Activated naive CD4-positive, alpha-beta T cell treated with anti-CD3 and anti-CD28 coated beads, Interleukin-2, amount 50 U/mL, for 16 hours (primary cell): ENCODE data around the gene PON1.

Source experiments
- DNase-seq: peaks from one replicate; pipeline ENCODE4 v3.0.0-alpha.2; 2020

Gene PON1

DNA sequence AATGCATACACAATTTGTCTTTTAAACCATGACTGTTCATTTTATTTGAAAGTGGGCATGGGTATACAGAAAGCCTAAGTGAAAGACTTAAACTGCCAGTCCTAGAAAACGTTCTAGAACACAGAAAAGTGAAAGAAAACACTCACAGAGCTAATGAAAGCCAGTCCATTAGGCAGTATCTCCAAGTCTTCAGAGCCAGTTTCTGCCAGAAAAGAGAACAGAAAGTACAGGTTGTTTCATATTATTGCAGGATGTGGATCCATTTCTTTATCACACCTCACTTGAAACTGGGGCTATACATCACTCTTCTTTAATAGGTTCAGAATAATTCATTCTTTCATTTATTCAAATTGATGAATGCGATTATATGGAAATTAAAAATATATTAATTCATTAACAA lies 7.7 kb downstream of the PON1 start:
- no peak for DNase-seq

DNA sequence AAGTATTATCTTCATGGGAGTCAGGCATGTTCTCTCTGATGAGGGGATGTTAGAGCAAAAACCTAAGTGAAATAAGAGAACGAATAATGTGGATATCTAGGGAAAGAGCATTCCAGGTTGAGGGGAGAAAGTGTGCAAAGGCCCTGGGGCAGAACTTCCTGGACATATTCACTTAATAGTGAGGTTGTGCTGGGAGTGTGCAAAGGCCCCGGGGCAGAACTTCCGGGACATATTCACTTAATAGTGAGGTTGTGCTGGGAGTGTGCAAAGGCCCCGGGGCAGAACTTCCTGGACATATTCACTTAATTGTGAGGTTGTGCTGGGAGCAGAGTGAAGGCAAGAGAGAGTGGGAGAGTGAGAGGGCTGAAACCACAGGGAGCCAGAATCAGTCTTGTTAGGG lies 11.8 kb downstream of the PON1 start:
- DNase-seq, result no peak

DNA sequence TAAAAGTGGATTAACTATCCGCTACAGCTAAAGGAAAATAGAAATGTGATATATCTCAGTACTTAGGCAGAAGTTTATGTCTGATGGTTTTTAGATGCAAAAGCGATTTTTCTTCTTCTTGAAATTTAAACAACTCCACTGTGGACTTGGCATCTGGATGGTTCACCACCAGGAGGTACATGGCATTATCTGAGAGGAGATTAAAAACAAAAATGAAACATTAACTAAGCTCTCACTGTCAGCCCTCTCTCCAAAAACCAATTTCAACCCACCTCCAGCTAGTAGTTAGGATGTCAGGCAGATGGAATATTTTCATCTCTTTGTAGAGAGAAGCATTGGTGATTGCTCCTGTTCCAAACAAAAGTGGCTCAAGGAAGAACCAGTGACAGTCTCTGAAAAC lies 12.9 kb downstream of the PON1 start:
- no peak for DNase-seq

DNA sequence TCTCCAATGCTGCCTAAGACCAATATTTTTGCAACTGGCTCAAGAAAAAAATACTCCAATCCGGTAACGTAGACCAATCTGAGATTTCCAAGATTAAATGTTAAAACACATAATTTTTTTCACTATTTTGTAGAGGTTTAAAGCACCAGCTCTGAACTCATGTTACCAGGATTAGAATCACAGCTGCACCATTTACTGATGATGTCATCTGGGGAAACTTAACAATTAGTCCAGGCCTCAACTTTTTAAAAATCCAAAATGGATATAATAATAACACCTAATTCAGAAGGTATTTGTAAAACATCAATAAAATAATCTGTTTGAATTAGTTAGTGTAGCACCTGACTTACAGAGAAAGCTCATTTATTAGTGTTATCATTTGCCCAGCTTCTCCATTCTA lies 14.4 kb downstream of the PON1 start:
- DNase-seq, result no peak

DNA sequence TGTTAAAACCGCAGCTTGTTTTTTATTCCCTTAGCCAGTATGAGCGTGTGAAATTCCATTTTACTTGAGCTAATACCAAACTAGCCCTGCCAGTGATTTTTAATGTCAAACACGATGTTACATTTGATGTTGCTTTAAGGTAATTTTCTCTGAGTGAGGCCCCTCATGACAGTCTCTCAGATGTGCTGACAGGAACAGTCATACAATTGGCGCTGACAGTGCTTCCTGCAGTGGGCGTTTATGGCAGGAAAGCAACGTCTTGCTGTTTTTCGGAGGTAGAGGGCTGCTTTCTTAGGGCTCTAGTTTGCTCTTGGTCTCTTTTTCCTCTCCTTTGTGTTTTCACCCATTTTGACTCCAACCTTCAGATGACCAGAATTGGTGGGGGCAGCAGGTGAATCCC lies 19.3 kb downstream of the PON1 start:
- no peak for DNase-seq

DNA sequence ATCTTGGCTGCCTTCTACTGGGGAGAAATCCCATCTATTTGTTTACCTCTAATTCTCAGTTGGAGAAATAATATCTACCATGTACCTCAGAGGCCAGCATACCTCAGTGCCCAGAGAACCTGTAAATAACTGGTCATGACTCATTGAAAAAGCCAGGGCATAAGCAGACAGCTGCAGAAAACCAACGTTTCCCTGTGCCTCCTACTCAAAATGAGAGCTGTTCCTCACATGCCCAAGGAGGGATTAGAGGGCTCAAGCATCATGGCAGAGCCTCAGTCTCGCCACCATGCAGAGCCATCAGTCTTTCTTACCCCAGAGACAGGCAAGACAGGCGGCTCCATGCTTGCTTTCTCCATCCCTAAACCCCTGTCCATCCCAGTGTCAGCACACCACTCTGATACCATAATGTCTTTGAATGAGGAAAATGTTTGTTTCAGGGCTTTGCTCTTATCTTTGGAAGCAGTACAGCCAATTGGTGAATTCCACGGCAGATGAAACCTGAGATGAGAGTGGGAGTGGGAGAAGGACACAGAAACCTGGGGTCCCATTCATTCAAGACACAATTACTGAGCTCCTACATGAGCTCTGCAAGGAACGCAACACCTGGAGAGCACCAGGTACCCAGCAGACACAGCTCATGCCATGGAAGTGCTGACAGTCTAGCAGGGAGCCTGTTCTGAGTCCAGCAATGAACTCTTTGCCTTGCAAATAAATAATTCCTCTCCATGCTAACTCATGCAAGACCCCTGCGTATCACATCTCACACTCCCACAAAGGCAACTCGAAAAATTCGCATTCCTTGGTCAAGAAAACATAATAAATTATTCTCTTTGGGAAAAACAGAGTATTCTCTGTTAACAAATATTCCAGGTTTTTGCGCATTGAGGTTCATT lies 21.1 kb downstream of the PON1 start:
- DNase-seq, result no peak

DNA sequence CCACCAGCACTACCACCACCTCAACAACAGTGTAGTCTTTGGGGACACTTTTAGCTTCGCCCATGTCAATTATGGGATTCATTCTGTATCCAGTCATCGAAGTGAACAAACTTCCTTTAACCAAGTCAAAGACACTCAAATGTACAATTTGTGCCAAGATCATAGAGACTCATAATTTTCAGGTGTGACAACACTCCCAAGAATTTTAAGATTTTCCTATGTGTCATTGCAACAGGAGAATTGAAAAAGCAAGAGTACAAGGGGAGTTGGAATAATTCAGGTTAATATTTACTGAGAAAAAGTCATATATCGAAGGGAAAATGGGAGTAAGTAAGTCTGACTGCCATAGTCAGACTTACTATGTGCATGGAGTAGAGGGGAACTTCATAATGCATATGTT lies 26.2 kb downstream of the PON1 start:
- DNase-seq, result no peak

DNA sequence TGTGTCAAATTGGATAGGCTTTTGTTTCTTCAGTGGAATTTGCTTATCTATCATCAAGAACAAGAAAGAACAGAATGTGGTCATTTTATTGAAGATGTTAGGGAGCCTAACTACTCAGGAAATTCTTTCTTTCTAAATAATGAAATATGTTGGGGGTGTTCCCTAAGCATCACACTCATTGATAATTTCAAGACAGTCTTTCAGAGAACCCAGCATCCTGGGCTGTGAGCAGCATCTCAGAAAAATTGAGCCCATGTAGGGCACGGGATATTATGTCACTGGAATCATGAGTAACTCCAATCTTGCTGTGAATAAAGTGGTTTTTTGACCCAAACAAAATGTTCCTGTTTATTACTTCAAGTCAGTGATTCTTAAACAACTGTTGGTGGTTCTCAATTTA lies 27.3 kb downstream of the PON1 start:
- no peak for DNase-seq

DNA sequence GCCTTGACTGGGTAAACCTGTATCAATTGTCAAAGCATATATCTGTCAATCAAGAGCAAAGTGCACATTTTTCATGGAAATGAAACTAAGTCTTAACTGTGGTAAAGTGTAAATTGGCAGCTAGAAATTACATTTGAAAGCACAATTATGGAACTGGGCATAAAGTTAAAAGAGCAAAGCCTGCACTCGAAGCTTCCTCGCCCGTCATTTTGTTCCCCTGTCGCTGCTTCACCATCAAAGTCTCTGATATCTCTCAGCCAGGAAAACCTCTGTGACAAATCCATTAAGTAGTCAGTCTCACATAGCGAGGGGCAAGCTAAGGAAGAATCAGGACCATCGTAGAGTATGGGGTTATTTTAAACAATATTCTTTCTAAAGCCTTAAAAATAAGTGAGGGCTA lies 27.9 kb downstream of the PON1 start:
- DNase-seq, result no peak

DNA sequence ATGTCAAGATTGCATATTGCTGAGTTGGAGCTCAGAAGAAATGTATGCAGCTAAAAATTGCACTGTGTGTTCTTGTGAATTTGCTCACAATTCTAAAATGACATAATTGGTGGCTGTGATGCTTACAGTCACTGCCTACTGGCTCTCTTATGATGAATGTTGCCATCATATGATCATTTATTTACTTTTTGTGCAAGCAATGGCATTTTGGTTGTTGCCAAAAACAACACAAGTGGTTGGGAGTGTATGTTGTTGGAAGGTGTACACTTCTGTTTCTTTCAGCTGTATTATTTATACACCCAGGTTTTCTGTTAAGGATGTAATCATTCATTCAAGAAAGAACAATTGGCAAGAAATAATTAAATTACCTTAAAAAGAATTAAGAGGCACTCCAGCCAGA lies 28.9 kb downstream of the PON1 start:
- no peak for DNase-seq

DNA sequence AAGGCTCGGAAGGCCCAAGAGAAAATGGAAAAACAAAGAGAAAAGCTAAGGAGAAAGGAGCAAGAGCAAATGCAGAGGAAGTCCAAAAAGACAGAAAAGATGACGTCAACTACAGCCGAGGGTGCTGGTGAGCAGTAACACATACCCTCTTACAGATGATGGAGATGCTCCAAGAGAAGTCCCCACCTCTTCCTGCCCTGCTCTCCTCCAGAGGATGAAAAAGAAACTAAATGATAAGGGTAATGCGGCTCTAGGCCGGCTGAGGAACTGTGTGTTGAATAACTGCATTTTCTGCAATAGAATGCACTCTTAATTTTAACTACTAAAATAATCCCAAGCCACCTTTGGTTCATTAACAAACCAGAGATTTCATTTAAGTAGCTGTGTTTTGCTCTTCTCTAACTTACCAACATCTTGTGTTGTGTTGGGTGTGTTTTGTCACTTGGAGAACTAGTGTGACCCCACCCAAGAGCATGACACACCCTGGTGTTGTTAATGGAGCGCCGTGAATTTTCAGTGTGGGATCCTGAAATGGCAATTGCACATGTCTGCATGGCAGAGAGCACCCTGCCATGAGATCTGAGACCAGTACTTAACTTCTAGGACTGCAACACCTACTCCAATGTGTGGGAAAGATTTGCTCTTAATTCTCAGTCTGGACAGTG lies 34.0 kb downstream of the PON1 start:
- no peak for DNase-seq

DNA sequence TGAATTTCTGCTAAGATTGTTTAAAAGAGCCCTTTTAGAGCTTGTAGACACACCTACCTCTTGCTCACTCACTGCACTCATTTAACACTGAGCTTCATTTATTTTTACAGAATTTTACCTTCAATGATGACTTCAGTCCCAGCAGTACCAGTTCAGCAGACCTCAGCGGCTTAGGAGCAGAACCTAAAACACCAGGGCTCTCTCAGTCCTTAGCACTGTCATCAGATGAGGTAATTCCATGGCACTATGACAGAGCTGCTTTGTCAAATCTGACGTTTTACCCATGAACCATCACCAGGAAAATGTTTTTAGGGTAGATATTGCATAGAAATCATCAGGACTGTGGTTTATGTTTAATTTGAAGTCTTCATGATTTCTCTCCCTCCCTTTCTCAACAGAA lies 38.2 kb downstream of the PON1 start:
- no peak for DNase-seq

DNA sequence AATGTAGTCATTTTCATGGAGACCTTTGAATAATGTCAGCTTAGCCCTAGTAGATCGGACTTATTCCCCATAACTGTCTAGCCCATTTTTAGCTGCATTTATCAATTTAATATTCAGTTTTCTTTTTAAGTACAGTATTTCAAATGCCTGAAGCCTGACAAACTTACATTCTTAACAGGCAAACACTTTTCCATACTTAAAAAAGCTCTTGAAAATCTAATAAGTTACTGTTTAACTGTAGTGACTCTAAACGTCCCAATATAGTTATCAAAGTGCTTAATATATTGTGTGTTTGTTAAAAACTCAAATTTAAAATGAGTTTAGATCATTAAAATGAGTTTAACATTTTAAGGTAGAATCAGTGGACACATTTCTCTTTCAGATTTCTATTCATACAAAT lies 44.9 kb downstream of the PON1 start:
- no peak for DNase-seq

DNA sequence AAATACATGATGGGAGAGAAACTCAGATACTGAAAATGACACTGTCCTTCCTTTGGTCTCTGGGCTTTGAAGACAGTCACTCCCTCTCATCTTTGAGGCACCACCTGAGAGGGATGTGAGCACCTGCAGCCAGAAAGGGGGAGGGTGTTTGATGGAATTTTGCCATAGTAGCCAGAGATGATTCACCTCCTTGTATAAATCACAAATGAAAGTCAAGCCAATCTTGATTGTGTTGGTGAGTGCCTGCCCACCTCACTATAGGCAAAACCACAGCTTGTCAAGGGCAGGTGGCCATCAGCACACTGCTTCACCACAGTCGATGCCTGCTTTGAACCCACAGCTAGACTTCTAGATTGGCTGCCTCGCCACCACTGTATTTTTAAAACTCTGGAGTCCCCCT lies 48.2 kb downstream of the PON1 start:
- DNase-seq, result no peak

DNA sequence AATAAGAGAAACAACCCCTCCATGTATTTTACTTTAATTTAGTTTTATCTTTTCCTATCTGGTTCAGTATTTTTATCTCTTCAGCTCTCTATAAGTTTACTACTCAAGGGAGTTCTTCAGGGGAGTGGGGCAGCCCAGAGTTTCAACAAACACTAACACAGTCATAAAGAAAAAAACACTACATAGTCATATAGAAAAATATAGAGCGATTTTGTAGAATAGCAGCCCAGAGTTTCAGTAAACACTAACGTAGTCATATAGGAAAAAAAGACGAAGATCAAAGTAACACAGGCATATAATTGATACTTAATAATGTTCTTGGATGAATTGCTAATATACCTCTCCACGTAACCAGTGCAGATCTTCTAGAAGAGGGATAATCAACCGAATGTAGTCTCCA lies 54.7 kb downstream of the PON1 start:
- DNase-seq, result no peak

DNA sequence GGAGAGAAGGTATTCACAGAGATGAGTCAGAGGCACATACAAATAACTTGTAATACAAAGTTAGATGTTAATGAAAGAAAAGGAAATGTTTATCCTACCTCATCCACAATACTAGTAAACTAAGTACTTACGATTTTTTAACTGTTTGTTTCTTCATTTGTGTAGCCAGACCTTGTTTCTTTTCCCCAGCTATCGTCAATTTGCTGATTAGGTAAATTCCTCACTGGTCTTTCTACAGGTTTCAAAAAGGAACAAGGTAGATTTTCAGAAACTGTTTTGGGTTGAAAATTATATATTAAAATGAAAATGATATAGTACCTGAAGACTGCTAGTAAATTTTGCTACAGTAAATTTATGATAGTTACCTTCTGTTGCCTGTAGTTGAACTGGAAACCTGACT lies 56.6 kb downstream of the PON1 start:
- DNase-seq, result no peak

DNA sequence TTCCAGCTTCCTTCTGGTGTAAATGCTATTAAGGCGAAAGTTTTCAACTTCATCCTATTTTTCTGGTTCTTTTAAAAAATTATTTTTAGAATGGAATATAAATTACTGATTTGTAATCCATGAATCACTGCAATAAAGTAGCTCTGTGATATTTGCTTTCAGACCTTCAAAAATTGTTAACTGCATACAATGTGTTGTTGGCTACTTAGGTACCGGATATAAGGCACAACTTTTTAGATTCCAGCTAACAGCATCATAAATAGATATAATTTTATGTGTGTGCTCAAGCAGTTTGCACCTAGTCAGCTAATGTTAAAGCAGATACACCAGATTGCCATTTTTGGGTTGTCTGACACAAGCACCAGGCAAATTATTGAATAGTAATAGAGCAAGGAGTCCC lies 58.7 kb downstream of the PON1 start:
- no peak for DNase-seq

DNA sequence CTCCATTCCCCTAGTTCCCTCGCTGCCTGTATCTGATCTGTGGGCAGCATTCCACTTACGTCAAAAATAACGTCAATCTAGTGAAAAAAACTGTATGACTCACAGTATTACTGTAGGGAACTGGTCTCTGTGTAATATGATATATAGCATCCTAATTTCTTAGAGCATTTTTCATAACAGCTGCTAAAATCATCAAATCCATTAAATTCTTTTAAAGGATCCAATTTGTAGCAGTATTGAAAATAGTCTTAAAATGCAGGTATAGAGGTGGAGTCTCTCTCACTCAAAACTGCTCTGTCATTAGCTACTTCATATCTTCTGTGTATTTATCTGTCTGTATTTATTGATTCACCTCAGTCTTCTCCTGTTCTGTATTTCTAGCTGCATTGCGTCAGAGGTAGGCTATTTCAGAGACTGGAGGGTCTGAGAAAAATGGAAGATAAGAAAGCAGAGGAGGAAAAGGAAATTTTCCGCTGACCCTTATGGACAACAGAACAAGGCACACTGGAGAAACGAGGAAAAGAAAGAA lies 59.9 kb downstream of the PON1 start:
- no peak for DNase-seq

DNA sequence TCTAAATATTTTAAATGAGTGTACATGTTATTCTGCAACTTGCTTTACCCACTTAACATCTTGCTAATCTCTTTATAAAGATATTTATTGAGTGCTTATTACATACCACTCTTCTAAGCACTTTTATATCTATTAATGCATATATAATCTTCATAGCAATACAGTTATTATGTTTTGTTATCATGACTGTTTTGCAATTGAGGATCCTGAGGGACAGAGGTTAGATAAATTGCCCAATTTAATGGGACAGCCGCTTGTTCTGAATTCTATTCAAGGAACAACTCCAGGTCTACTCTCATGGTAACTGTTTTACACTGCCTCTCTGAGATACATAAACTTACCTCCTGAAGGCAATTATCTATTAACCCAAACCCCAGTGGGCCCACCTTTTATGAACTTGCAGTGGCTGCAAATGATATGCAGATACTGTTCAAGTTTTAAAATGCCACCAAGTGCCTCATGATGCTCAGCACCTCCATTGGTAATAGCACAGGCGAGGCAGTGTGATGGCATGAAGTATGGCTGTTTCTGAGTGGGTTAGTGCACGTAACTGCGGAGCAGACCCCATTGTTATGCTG lies 60.5 kb downstream of the PON1 start:
- no peak for DNase-seq

DNA sequence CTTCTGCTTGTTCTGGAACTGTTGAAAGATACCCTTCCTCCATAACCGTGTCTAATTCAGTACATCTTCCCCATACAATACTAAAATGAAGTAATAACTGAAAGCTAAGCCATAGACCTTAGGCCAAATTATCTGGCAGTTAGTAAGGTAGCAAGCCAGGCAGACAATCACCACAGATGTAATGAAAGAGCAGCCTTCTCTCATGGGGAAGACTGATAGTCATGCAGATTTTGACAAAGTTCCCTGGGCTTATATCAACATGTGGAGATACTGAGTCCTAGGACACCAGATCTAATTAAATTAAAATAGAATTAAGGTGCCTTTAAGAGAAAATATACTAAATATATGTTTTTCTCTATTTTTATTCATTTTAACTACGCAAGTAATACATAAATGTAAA lies 61.5 kb downstream of the PON1 start:
- no peak for DNase-seq

DNA sequence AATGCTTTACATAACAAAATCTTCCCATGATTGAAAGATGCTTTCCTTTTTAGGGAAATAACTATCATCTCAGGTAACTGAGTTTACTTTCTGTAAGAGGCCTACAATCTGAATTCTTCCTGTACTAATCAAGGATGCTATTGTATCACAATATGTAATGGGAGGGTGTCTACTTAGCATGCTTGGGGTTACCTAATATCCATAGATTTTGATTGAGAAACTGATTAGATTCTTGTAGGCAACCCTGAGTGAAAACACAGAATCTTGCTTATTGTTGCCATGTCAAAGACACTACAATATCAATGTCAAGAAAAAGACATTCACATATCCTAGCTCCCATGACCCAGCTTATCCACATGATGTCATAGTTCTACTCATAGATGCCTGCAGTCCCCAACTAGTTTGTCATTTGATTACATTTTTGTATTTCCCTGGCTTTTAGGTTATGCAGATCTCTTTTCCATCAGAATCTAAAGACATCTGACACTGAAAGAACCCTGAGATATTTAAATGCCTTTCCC lies 62.4 kb downstream of the PON1 start:
- DNase-seq, result no peak

DNA sequence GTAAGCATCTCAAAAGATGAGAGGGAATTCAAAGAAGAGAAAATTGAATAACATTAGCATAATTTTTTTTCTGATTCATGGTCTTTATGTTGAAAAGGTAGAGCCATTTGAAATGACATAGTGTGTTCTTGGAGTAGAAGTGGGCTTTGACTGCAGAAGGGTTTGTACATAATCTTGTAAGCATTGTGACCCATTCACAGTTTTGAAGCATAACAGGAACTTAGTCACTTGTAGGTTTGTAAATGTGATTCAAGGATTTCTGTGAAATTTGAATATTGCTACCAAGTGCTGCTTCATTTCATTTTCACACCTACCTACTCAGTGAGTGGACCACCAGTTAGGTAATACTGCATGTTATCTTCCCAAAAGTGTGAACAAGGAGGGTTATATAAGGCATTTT lies 68.6 kb downstream of the PON1 start:
- DNase-seq, result no peak

DNA sequence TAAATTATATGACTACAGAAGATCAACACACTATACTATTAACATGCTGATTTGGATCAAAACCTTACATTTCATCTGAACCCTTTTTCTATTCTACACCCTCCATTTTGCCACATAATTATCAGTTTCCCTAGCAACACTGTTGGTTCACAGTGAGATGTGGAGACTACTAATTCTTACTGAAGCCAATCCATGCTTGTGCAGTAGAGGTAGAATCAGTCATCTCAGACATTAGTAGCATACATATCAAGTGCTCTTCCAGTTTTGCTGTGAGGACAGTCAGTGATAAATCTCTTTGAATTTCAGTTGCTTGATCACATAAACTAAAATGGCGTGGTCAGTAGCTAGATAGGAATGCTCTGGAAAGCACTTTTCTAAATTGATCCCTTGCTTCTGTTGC lies 70.3 kb downstream of the PON1 start:
- DNase-seq, result no peak

DNA sequence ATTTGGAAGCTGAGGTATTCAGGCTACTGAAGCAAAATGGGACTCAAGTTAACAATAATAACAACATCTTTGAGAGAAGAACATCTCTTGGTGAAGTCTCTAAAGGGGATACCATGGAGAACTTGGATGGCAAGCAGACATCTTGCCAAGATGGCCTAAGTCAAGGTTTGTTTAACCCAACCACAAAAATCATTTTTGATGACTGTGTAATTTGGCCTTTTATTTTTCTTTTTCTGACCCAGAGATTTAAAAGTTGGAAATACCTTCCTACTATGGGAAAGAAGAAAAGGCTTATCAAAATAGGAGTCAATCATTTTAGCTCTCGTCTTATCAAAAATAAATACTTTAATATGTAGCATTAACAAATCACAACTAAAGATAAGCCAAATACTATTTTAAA lies 72.4 kb downstream of the PON1 start:
- DNase-seq, result no peak
